Endothelial cell of umbilical vein (primary cell): ENCODE measurements around the gene SKI. TPM values are rescaled to one million over a fixed set of nuclear protein-coding genes. Genes with fewer than 3 reads are reported as not detected.

Experiments used
- BruUV-seq: library from RNA; stranded (reverse); fragments of 400-500 nt; replicated peaks from 2 replicates; lab custom pipeline; 2021; lab: Mats Ljungman, UMichigan
- CTCF ChIA-PET: fragments of 300-600, 350-600 bp; sonication (Branson Sonifier 250); formaldehyde crosslinking; loops from one replicate; lab custom pipeline; 2021; ENCODE audit warnings: antibody characterized with exemption, inconsistent platforms; lab: Charles Lee
- POLR2A ChIA-PET: fragments of 300-600, 350-600 bp; sonication (Branson Sonifier 250); formaldehyde crosslinking; loops from one replicate; lab custom pipeline; 2021; ENCODE audit warnings: antibody characterized with exemption, inconsistent platforms; lab: Charles Lee
- DNase-seq: peaks from one replicate; pipeline ENCODE4 v3.0.0-alpha.2; 2011; ENCODE audit warnings: low read depth, low spot score
- FAIRE-seq: peaks from 2 replicates; lab custom pipeline; 2011; peaks lifted over from hg19 to GRCh38; lab: Jason Lieb, UNC
- H2AFZ ChIP-seq: 2 replicates; pipeline ENCODE4 v1.6.0; 2012; ENCODE audit warnings: low read depth, low read length, control low read depth, inconsistent platforms
- H3K27ac ChIP-seq: 2 replicates; pipeline ENCODE4 v1.5.1; 2011; ENCODE audit warnings: low read depth, mild to moderate bottlenecking, control low read depth, low read length, moderate library complexity; ENCODE audit not compliant: insufficient read depth
- H3K27me3 ChIP-seq, 2 experiments: 2 replicates each; pipeline versions ENCODE4 v1.6.0 to v1.6.1; 2011; ENCODE audit warnings: low read length in 2 of 2, mixed read lengths in 1 of 2; ENCODE audit not compliant: control insufficient read depth in 2 of 2, insufficient read depth in 2 of 2
- H3K36me3 ChIP-seq, 2 experiments: 2 replicates in 1 of 2; 3 replicates in 1 of 2; pipeline ENCODE4 v1.5.1; 2011; ENCODE audit warnings: low read length in 2 of 2, mild to moderate bottlenecking in 1 of 2, moderate library complexity in 1 of 2; ENCODE audit not compliant: control insufficient read depth in 2 of 2, insufficient read depth in 2 of 2; ENCODE audit errors: extremely low read depth in 1 of 2
- H3K4me1 ChIP-seq: 3 replicates; pipeline ENCODE4 v1.5.1; 2011; ENCODE audit warnings: mild to moderate bottlenecking, low read length; ENCODE audit not compliant: control insufficient read depth, insufficient read depth; ENCODE audit errors: extremely low read depth
- H3K4me2 ChIP-seq: 2 replicates; pipeline ENCODE4 v1.6.1; 2011; ENCODE audit warnings: low read length, control low read depth, mixed read lengths; ENCODE audit not compliant: insufficient read depth
- H3K4me3 ChIP-seq, 3 experiments: fragments of 200-600 bp in 1 of 3; sonication (generic), shearing (Covaris generic) in 1 of 3; replicated peaks in 1 of 3; 2 replicates each; pipeline ENCODE4 v1.5.1; 2011 to 2016; ENCODE audit warnings: control low read depth in 3 of 3, low read length in 3 of 3, mild to moderate bottlenecking in 2 of 3, inconsistent platforms in 1 of 3, low read depth in 1 of 3, moderate library complexity in 1 of 3; ENCODE audit not compliant: insufficient read depth in 1 of 3
- H3K79me2 ChIP-seq: 2 replicates; pipeline ENCODE4 v1.6.0; 2012; ENCODE audit warnings: low read length, inconsistent platforms; ENCODE audit not compliant: control insufficient read depth, insufficient read depth
- H3K9ac ChIP-seq: replicated peaks from 2 replicates; pipeline ENCODE3; 2011; ENCODE audit warnings: low read length, control low read depth; ENCODE audit not compliant: insufficient read depth; ENCODE audit errors: extremely low read depth
- H3K9me1 ChIP-seq: replicated peaks from 3 replicates; pipeline ENCODE4 v1.6.0; 2011; ENCODE audit warnings: mild to moderate bottlenecking, low read length; ENCODE audit not compliant: control insufficient read depth, insufficient read depth; ENCODE audit errors: extremely low read depth
- H3K9me3 ChIP-seq: replicated peaks from 2 replicates; pipeline ENCODE4 v1.5.1; 2012; ENCODE audit warnings: low read length, inconsistent platforms; ENCODE audit not compliant: control insufficient read depth, insufficient read depth
- H4K20me1 ChIP-seq: replicated peaks from 2 replicates; pipeline ENCODE3; 2011; ENCODE audit warnings: mild to moderate bottlenecking, low read length; ENCODE audit not compliant: control insufficient read depth, insufficient read depth; ENCODE audit errors: extremely low read depth
- CTCF ChIP-seq, 2 donors: IDR thresholded peaks; 1 replicate in 1 of 2; 2 replicates in 1 of 2; pipeline ENCODE4 v1.5.1; 2011; ENCODE audit warnings: low read length in 2 of 2, mild to moderate bottlenecking in 2 of 2, moderate library complexity in 2 of 2, control low read depth in 1 of 2, inconsistent platforms in 1 of 2, low read depth in 1 of 2; ENCODE audit not compliant: insufficient read depth in 1 of 2; ENCODE audit errors: extremely low read depth in 1 of 2
- EZH2 ChIP-seq: IDR thresholded peaks from 2 replicates; pipeline ENCODE4 v1.6.1; 2012; ENCODE audit warnings: borderline replicate concordance, low read depth, mild to moderate bottlenecking, moderate library complexity, low read length, inconsistent platforms; ENCODE audit not compliant: severe bottlenecking
- GATA2 ChIP-seq: IDR thresholded peaks from 2 replicates; pipeline ENCODE4 v1.7.0; 2011; ENCODE audit warnings: low read depth, mild to moderate bottlenecking, moderate library complexity, mixed read lengths, low read length; ENCODE audit not compliant: insufficient read length, insufficient read depth
- JUN ChIP-seq: IDR thresholded peaks from 2 replicates; pipeline ENCODE4 v1.6.1; 2011; ENCODE audit warnings: borderline replicate concordance, low read depth; ENCODE audit not compliant: insufficient read length, insufficient read depth
- POLR2A ChIP-seq: IDR thresholded peaks from 2 replicates; pipeline ENCODE4 v1.6.1; 2012; ENCODE audit warnings: low read depth, mild to moderate bottlenecking, control low read depth, low read length
- POLR2AphosphoS5 ChIP-seq: IDR thresholded peaks from 2 replicates; pipeline ENCODE4 v1.6.1; 2012; ENCODE audit warnings: low read depth, mild to moderate bottlenecking, control low read depth, low read length, moderate library complexity; ENCODE audit not compliant: insufficient read depth
- dilution Hi-C: fragments of 300-500 bp; cut with MboI; formaldehyde crosslinking; loops from one replicate; pipeline ENCODE4 v1.15.0; 2019; ENCODE audit warnings: low sequenced_read_pairs; ENCODE audit not compliant: extremely low pct_ligation_motif_present
- intact Hi-C: fragments of 100-400 bp; cut with micrococcal nuclease; formaldehyde crosslinking; loops from one replicate; pipeline ENCODE4 v1.10.0; 2022
- polyA plus RNA-seq, 4 experiments: library from polyadenylated mRNA; depleted of rRNA in 3 of 4; stranded (reverse) in 3 of 4; unstranded in 1 of 4; fragments of >200 nt; gene quantifications; 2 replicates each; pipeline versions ENCODE4 v1.2.1 to v1.2.3, GENCODE V29; 2011 to 2012; ENCODE audit warnings: missing spikeins in 1 of 4
- total RNA-seq: library from RNA; stranded (reverse); gene quantifications from 2 replicates; pipeline ENCODE4 v1.2.3, GENCODE V29; 2021

Gene SKI
- total and polyA plus RNA-seq, 2 donors (not counting 3 experiments of a cell fraction or from before 2014, with no cell fraction given) = 11.6 to 80.3 TPM

- POLR2A ChIA-PET = no interaction called here
- Histone ChIP-seq H3K79me2 (no peaks in the 10 kb centered on the region), H3K36me3 (no peaks in the 10 kb centered on the region), H3K9me3 (no peaks in the 10 kb centered on the region), H3K9me1 (no peaks in the 10 kb centered on the region), H3K4me1 (no peaks in the 10 kb centered on the region), H3K9ac (no peak overlapping the region), H3K27me3 (no peaks in the 10 kb centered on the region), H3K27ac (no peak overlapping the region), H3K4me3 (no peak overlapping the region), H4K20me1 (no peaks in the 10 kb centered on the region), H3K4me2 (no peak overlapping the region), H2AFZ (no peak overlapping the region)
- intact Hi-C loops (no loop called here), dilution Hi-C loops (no loop called here)
- TF ChIP-seq POLR2AphosphoS5 = no peak
- no peak for TF ChIP-seq POLR2A
- no peak for TF ChIP-seq EZH2
- no peak for TF ChIP-seq JUN
- TF ChIP-seq CTCF (IDR thresholded peaks at IDR 0.05; ENCODE audit: extremely low read depth in 1 of 2, insufficient read depth in 1 of 2, low read depth in 1 of 2, low read length in 2 of 2) = no peak
- TF ChIP-seq GATA2 = no peak
- DNase-seq = no peak
- FAIRE-seq = no peak
- no TSS peak for BruUV-seq
- CTCF ChIA-PET = interaction anchor here (1.3 kb wide), 1 partner anchor 29 kb away, joined by 4 read pairs; no protein-coding TSS in a partner anchor
Observed at GRCh38 chr1:2344121-2344681, 116.1 kb downstream of the SKI start.
